ENCODE results near the gene TBC1D5. TPM values are rescaled to one million over a fixed set of nuclear protein-coding genes. Genes with fewer than 3 reads are reported as not detected.

Gene TBC1D5
- total and polyA plus RNA-seq, 2 of the 8 experiments (the other 6 are each of a cell fraction or from before 2014, with no cell fraction given): 11.0 to 22.9 TPM

DNA sequence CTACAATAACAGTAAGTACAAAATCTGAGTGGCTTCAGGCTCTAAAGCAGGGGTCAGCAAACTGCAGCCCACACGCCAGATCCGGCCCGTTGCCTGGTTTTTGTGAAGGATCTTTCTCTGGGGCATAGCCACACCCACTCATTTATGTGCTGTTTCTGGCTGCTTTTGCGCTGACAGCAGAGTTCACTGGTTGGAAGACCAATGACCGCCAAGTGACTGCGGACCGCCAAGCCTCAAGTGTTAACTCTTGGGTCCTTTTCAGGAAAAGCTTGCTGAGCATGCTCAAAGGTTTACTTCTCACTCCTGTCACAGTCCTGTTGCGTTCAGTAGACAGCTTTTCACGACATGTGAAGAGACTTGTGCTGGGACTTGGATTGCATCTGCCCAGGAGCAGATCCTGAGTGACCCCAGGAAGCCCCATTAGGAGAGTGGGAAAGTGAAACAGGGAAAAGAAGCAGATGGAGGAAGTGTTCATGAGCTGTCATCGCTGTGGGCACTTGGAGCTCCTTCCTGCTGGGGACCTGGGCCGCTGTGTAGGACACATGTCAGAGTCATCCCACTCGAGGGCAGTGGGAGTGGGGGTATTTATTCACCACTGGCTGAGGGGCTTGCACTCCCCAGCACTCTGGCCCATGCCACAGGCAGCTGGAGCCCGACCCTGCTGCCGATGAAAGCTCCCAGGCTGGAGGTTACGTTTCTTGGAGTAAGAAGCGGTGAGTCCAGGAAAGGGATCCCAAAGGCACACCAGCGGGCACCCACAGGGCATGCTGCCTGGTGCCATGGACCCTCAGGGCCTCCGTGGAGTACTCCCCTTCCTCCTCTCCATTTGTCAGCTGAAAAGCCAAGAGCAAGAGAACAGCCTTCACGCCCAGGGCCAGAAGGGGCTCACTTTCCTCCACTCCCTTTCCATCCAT is 608.5 kb downstream of the TBC1D5 start (continued):
- no peak for TF ChIP-seq NRF1 (IDR thresholded peaks at IDR 0.05; ENCODE audit: low read depth, low read length)
